ENCODE results near the gene SOX10. TPM values are rescaled to one million over a fixed set of nuclear protein-coding genes. Genes with fewer than 3 reads are reported as not detected.

Gene SOX10
- total and polyA plus RNA-seq, 2 of the 4 experiments (the other 2 are of a cell fraction): not detected

- TF ChIP-seq BHLHE40 (IDR thresholded peaks at IDR 0.05; ENCODE audit: low read depth, low read length) (no peak), RFX5 (IDR thresholded peaks at IDR 0.05; ENCODE audit: low read depth, low read length) (no peak), CTCF (conservative IDR thresholded peaks at IDR 0.05; ENCODE audit: low read depth, low read length) (no peak), FOS (IDR thresholded peaks at IDR 0.05; ENCODE audit: low read depth, low read length) (0 out of 2 replicates have a peak, but pooled peaks have one; percentile 10), POLR2A (IDR thresholded peaks at IDR 0.05; ENCODE audit: low read depth, low read length) (no peak)
Observed at GRCh38 chr22:38032681-38033521, 48.5 kb upstream of the SOX10 start (continued).
